Ramos (cell line): ENCODE measurements around the gene EP400.
"Not testable (repeated sequence)": the region's sequence is repeated elsewhere in the genome, so short reads cannot be mapped to it uniquely, and the experiment has no call there.

Experiments
- in situ Hi-C: fragments of 300-500 bp; cut with MboI; formaldehyde crosslinking; loops from one replicate; pipeline ENCODE4 v1.14.3; 2022; ENCODE audit warnings: low sequenced_read_pairs; ENCODE audit not compliant: unreplicated experiment

EP400 gene

DNA sequence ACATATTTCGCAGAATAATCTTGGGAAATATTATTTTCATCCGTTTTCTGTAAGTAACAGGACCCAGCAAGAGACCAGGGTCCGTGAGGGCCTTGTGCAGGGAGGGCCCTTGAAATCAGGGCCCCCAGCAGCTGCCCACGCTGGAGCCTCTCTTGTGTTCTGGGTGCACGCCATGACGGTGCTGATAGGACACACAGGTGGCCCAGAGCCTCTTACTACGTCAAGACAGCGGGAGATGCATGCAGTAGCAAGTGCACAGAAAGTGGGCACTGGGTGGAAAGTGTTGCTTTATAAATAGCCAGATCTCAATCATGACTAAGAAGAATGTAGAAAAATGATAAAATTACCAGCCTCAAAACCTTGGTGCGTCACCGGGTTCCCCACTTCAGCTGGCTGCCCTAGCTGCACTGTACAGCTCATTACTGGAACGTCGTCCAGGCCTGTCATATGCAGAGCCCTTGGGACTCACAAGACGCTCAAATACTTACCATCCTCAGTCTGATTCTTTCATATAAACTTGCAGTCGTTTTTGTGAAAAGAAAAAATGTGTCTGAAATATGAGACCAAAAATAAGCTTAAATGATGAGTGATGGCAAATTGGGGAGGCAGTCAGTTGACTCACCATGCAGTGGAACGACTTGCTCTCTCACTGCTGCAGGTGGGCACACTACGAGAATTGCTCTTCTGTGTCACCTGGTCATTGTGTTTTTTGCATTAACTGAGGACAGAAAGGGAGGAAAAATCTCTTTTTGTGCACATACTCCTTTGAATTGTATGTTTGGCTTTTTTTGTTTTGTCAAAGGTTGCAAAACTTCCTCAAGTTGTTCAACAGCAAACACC, 126.2 kb downstream of the EP400 start:
- in situ Hi-C loops, result no loop called here

DNA sequence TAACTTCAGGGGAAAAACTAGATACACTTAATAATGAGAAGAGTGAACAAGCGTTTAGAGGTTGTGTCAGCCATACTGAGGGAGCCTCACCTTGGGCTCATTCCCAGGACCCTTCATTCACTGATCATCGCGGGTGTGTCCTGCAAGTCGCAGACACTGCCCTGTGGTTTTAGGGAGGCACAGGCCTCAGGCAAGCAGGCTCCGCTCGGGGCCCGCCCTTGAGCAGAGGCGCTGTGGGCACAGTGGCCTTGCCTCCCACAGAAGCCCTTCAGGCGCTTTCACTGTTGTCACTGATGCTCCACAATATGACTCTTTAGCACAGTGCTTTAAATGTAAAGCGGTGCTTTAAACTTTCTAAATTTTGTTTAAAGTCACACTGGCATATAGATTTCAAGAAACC, 127.0 kb downstream of the EP400 start:
- in situ Hi-C loops, result no loop called here

DNA sequence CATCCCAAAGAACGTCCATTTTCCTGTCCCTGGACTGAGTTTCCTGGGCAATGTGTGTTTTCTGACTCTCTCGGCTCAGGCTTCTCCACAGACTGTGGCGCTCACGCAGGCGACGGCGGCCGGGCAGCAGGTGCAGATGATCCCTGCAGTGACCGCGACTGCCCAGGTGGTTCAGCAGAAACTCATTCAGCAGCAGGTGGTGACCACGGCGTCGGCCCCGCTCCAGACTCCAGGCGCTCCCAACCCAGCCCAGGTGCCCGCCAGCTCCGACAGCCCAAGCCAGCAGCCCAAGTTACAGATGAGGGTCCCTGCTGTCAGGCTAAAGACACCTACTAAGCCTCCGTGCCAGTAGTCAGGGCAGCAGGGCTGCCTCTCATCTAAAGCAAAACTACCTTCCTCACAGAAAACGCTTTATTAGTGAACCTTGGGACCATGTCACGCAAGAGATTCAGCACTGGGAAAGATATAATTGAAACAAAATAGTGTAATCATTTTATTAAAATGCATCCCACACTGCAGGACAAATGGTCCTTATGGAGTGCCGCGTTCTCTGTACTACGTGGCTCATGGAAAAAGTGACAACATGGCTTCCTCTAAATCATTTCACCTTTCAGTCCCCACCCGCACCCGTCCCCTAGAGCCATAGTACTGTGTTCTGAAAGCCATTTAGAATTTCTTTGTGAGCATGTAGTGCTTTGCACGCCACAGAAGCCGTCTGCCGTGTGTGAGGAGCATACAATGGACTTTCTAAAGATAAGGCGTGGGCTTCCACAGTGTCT, 127.8 kb downstream of the EP400 start:
- in situ Hi-C loops, result no loop called here

DNA sequence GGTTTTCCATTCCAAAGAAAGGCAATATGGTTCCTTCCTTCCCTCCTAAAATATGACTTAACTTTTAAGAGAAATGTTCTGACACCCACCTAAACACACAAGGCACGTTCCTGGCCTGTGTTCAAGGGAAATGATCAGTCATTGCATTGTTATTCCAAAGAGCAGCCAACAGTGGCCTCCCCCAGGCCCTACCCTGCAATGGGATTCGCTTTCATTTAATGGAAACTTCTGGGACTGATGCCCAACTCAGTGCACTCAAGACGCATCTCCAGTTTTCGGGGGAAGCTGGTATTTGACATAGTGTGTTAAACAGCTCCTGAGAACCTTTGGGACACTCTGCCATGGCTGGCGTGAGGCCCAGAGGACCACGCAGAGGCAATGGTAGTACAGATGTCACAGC, 128.4 kb downstream of the EP400 start:
- in situ Hi-C loops, result no loop called here

DNA sequence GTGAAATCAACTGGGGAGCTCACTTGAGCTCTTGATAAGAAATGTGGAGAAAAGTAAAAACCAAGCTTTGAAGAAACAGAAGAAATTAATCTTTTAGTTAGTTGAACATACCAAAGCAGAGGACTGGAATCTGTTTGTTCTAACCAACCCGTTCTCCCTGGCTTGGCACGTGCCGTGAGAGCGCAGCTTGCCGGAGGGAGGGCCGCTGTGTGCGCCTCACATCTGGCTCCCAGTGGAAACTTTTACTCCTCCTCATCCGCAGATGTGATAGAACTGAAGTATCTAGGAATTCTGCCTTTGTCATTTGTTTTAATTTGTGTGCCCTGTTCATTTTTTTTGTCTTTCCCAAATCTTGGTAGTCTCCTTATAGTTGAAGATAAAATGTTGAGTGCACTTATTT, 129.5 kb downstream of the EP400 start:
- in situ Hi-C loops, result no loop called here

DNA sequence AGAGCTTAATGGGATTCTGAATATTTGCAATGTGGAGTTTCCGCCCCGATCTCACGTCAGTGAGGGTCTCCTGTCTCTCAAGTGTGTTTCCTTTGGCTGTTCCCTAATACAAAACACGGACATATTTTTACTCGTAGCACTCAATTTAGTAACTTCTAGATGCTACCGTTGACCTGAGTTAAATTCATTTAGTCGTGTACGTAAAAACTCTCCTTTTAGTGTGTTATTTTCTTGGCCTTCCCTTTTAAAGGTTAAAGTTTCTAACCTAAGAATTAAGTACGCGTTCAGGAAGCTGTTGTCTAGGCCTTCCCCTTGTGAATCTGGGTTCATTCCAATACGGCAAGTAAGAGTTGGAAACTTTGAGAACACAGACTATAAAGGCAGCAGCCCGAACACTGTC, 130.0 kb downstream of the EP400 start:
- in situ Hi-C loops, result no loop called here

DNA sequence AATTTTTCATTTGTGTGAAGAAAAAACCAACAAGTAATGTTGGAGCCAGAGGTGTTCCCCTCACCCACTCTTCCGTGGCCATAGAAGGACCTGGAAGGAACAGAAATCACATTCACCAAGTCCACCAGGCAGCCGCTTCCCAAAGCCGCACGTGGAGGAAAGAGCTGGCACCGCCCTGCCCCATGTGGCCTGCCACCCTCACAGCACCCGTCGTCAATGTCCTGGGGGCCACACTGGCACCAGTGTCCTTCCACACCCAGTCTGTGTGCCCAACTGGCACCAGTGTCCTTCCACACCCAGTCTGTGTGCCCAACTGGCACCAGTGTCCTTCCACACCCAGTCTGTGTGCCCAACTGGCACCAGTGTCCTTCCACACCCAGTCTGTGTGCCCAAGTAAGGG, 130.8 kb downstream of the EP400 start:
- in situ Hi-C loops, result not testable (repeated sequence)

DNA sequence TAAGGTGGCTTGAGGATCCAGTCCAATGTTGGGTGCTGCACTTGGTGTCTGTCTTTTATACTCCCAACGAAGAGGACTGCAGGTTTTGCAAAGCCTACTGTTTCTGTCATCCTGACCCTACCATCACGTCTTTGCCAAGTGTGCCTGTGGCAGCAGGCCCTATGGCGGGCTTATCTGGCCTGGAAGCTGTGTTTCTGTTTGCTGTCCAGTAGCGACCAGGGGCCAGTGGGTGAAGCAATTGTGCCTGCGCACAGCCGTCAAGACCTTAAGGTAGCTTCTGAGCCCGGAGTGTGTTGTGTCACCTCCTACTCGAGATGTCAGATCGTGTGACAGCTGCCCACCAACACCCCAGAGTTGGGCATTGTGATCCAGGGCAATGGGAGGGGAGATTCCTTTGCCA, 131.7 kb downstream of the EP400 start:
- in situ Hi-C loops, result no loop called here

DNA sequence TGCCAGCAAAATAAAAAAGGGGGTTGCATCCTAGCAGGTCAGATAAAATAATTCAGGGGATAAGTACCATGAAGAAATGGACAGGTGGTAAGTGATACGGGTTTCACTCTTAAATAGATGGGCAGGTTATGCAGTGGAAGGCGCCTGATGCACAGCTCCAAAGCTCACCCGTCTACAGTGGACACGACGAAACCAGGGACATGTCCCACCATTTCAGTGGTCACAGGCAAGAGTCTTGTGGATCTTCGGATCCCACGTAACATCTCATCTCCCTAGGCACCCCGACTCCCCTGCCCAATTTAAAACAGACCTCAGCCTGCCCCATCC, 133.8 kb downstream of the EP400 start:
- in situ Hi-C loops, result no loop called here

DNA sequence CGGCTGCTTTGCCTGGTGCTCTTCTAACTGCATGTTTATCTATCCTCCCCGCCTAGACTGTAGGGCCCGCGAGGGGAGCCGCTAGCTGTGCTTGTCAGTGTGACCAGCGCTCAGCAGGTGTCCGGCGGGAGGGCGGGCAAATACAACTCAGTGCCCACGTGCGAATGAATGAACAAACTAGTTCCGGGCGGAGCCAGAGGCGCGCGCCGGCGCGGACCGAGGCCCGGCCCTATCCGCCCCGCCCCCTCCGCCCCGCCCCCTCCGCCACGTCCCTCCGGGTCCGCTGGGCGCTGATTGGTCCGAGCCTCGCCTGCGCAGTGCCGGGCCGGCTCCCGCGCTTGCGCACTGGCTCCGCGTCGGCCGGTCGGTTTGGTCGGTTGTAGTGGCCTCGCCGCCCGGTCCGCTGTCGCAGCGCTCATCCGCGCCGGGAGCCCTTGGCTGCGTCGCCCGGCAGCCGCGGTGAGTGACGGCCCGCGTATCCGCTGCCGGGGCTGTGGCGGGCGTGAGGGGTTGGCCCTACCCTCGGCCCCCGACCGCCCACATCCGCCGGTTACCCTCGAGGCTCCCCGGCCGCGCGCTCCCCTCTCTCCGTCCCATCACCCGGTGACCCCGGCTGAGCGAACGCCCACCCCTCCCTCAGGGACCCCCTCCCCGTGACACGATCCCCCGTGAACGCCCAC, 134.3 kb downstream of the EP400 start:
- in situ Hi-C loops, result no loop called here

DNA sequence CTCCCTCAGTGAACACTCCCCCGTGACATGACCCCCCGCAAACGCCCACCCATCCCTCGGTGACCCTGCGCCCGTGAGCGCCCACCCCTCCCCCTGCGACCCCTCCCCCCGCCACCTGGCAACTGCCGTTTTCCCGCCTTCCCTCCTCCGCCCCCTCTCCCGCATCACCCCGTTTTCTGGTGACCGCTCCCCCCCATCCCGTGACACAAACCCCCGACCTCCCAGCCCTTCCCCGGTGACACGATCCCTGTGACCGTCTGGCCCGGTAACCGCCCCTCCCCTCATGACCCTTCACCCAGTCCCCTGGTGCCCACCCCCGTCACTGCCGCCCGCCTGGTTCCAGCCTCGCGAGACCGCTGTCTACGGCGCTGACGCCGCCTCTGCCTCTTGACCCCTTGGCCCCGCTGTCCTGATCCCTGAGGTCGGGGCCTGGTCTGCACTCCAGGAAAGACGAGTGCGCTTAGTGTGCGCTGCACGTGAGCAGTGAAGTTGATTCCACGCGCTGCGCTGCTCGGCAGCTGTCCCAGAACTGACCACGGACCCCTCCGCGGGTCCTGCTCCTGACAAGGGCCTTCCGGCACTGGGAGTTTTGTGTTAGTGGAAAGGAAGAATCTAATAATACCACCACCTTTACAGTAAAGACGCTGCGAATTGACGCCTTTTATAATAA, 135.0 kb downstream of the EP400 start:
- in situ Hi-C loops, result no loop called here

DNA sequence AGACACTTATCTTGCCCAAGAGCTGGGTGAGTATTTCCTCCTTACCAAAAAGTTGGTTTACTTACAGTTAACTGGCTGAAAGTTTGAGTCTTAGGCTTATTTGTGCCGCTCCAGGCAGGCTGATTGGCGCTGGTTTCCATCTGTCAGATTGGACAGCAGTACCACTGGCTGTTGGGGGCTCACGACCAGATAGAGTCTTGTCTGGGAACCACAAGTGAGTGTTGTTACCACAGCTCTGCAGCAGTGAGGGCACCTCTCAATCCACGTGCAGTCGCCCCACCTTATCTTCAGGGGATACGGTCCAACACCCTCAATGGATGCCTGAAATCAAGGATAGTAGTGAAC, 135.5 kb downstream of the EP400 start:
- in situ Hi-C loops, result no loop called here

DNA sequence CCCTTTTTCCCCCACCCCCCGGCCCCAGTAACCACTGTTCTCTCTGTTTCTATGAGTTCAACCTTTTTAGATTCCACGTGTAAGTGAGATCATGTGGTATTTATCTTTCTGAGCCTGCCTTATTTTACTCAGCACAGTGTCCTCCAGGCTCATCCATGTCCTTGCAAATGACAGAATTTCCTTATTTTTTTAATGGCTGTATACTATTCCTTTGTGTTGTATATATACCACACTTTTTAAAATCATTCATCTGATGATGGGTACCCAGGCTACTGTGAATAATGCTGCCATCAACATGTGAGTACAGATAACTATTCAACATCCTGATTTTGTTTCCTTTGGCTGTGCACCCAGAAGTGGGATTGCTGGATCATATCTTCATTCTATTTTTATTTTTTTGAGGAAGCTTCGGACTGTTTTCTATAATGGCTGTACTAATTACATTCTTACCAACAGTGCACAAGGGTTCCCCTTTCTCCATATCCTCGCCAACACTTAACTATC, 139.7 kb downstream of the EP400 start:
- in situ Hi-C loops, result no loop called here

DNA sequence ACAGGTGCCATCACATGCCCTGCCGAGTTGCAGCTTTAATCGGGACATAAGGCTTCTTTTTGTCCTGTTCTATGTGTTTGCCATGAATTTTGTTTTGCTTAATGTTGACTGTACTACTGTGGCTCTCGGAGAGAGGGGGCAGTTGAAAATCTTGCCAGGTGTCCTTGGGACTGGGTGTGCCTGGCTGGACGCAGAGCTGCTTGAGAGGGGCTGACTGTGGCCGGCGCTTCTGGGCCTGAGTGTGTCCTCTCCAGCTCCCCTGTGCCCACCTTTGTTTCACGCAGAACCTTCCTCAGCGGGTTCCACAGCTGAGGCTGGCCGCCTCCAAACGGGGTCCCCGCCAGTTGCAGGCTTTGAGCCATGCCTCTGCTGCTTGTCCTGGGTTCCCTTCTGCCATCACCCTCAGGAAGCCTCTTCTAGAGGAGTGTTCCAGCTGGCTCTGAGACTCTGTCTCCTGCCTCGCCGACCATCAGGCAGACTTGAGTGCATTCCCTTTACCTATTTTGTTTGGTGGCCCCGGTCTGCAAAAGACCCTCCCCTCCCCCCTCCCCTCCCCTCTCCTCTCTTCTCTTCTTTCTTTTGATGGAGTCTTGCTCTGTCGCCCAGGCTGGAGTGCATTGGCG, 144.6 kb downstream of the EP400 start:
- in situ Hi-C loops, result no loop called here

DNA sequence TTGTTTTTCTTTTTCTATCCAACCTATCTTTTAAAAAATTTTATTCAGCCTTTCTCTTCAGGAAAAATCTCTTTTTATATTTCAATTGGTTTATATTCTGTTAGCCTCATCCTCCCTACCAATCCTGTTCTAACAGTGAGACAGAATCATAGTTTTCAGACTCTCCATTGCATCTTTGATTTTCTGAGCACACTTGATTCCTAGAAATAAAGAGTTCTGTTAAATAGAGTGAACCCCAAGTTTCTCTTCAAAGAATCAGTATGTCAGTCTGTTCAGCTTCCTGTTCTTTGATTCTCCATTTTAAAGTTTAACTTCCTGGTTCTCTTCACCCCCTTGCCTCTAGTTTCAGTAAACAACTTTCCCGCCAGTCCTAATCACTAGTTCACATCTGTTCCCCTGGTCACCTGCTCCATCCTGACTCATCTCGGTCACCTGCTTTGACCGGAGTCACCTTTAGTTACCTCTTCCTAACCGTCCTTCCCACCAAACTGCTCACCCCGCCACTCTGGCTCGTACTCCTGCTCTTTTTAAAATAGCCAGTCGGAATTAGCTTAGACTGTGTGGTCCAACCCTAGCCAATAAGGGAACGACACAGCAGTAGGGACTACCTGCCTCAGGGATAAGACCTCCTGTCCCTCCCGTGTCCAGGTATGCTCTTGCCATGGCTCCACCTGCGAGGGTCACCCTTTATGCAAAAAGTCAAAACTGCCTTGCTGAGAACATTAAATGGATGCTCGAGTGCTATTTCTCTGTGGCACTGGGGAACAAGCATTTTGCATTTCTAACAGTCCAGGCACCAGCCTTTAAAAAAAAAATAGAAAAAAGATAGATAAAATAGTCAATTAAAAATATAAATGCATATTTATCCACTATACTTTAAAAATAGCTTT, 146.0 kb downstream of the EP400 start:
- in situ Hi-C loops, result no loop called here

DNA sequence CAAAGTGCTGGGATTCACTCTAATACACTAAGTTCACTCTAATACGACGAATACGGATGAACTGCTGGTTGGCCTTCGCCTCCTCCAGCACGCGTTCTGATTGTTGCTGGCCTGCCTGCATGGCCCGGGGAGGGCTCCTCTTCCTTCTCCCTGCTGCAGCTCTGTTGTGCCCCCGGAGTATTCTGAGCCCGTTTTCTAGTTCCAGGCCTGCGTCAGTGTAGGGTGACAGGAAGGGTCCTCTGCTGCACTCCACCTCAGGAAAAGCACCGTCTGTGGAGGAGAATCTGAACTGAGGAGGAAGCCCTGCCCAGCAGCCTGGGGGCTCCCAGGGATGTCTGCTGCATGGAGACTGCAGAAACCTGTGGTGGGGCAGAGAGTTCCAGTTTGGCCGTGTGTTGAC, 150.0 kb downstream of the EP400 start:
- in situ Hi-C loops, result no loop called here

DNA sequence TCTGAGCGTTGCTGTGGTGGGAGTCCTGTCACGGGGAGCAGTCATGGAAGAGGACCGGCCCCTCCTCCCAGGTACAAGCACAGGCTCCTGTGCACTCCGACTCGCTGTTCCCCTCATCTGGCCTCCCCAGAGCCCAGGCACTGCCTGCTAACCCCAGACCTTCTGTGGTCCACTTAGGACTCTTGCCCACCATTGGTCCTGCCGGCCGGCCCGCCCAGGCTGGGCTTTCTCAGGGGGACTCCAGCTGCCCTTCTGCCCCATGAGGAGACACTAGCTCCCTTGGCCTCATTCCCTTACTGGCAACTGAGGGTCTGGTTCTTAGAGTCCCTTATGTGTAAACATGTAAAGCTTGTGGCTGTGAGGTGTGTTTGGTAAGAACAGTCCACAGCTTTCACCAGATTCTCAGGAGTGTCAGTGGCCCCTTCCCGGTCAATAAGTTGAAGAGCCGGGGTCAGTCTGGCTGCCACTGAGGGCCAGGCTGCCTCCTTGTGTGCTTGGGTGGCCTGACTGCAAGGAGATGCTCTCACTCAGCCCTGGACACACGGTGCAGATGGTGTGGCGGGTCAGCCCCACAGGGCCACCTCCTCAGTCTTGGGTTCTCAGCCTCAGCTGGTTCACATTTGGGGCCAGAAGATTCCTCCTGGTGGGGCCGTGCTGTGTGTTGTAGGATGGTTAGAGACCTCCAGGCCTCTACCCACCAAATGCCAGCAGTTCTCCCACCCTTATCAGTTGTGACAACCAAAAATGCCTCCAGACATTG, 150.7 kb downstream of the EP400 start:
- in situ Hi-C loops, result no loop called here

DNA sequence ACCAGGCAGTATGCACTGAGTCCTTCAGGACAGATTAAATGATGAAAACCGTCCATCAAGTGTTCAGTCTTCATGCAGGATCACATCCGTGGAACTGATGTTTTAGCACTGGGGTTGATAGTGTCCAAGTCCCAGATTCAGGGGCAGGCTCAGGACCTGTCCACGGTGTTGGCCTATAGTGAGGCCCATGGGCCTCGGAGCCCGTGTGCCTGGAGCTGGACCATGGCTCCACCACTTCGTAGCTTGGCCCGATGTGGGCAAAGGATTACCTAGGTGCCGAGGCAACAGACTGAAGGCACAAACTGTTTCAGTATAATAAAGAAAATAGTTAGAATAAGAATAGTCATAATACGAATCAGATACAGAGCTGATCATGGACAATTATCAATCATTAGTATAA, 152.6 kb downstream of the EP400 start:
- in situ Hi-C loops, result no loop called here

DNA sequence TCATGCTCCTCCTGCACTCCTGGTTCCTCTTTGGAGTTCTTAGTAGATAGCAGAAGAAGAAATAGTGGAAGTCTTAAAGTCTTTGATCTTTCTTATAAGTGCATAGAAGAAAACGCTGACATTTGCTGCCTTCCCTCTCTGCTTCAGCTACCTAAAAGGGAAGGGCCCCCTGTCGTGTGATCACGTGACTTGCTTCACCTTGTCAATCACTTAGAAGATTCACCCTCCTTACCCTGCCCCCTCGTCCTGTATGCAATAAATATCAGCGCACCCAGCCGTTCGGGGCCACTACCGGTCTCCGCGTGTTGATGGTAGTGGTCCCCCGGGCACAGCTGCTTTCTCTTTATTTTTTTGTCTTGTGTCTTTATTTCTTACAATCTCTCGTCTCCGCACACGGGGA, 153.3 kb downstream of the EP400 start:
- in situ Hi-C loops, result not testable (repeated sequence)
